OCI-LY1 (cell line): Measurements from ENCODE around the gene PRKG1.

Experiments used
- H2AFZ ChIP-seq: fragments of 200-600 bp; sonication (generic), shearing (Covaris generic); 2 replicates; pipeline ENCODE4 v1.6.0; 2014; ENCODE audit warnings: antibody characterized with exemption, mild to moderate bottlenecking, low read length
- H3F3A ChIP-seq: fragments of 200-600 bp; sonication (generic), shearing (Covaris generic); 2 replicates; pipeline ENCODE4 v1.6.0; 2014; ENCODE audit warnings: mild to moderate bottlenecking, antibody characterized with exemption, low read length, moderate library complexity; ENCODE audit not compliant: insufficient read depth
- H3K27ac ChIP-seq: fragments of 200-600 bp; sonication (generic); 2 replicates; pipeline ENCODE4 v1.5.1; 2014; ENCODE audit warnings: low read length, mixed run types, mild to moderate bottlenecking, low read depth; ENCODE audit not compliant: poor library complexity, severe bottlenecking
- H3K27me3 ChIP-seq: fragments of 200-600 bp; sonication (generic); 2 replicates; pipeline ENCODE4 v1.6.0; 2014; ENCODE audit warnings: antibody characterized with exemption, mild to moderate bottlenecking, low read length, moderate library complexity; ENCODE audit not compliant: insufficient read depth
- H3K36me3 ChIP-seq: fragments of 200-600 bp; sonication (generic); 2 replicates; pipeline ENCODE4 v1.6.1; 2014; ENCODE audit warnings: mild to moderate bottlenecking, antibody characterized with exemption, low read length, moderate library complexity, mixed read lengths; ENCODE audit not compliant: insufficient read depth
- H3K4me1 ChIP-seq: fragments of 200-600 bp; sonication (generic); 2 replicates; pipeline ENCODE4 v1.5.1; 2014; ENCODE audit warnings: mild to moderate bottlenecking, low read length, moderate library complexity; ENCODE audit not compliant: insufficient read depth, severe bottlenecking
- H3K4me2 ChIP-seq: fragments of 200-600 bp; sonication (generic), shearing (Covaris generic); 2 replicates; pipeline ENCODE4 v1.6.1; 2014; ENCODE audit warnings: low read length
- H3K4me3 ChIP-seq: fragments of 200-600 bp; sonication (generic); 2 replicates; pipeline ENCODE4 v1.5.1; 2014; ENCODE audit warnings: low read length, low read depth, mild to moderate bottlenecking, mixed read lengths; ENCODE audit not compliant: poor library complexity, severe bottlenecking
- H3K79me2 ChIP-seq: fragments of 200-600 bp; shearing (Covaris generic); 2 replicates; pipeline ENCODE4 v1.6.1; 2016; ENCODE audit warnings: mixed run types, low read length, mixed read lengths; ENCODE audit not compliant: insufficient read depth
- H3K9ac ChIP-seq: fragments of 200-600 bp; sonication (generic), shearing (Covaris generic); 2 replicates; pipeline ENCODE4 v1.6.1; 2014; ENCODE audit warnings: mild to moderate bottlenecking, low read length, mixed read lengths
- H3K9me2 ChIP-seq: fragments of 200-600 bp; sonication (generic), shearing (Covaris generic); 2 replicates; pipeline ENCODE4 v1.6.1; 2014; ENCODE audit warnings: low read depth, mild to moderate bottlenecking, low read length, mixed read lengths
- H3K9me3 ChIP-seq: fragments of 200-600 bp; shearing (Covaris generic); 2 replicates; pipeline ENCODE4 v1.6.1; 2014; ENCODE audit warnings: low read length, mixed read lengths
- H4K20me1 ChIP-seq: fragments of 200-600 bp; sonication (generic), shearing (Covaris generic); 2 replicates; pipeline ENCODE4 v1.6.0; 2016; ENCODE audit warnings: mild to moderate bottlenecking, low read length; ENCODE audit not compliant: insufficient read depth
- CTCF ChIP-seq: fragments of 200-600 bp; sonication (generic), shearing (Covaris generic); IDR thresholded peaks from 2 replicates; pipeline ENCODE4 v1.5.1; 2017; ENCODE audit warnings: mild to moderate bottlenecking, antibody characterized with exemption, low read length, moderate library complexity, mixed read lengths
- EZH2 ChIP-seq: fragments of 200-600 bp; sonication (generic), shearing (Covaris generic); IDR thresholded peaks from 2 replicates; pipeline ENCODE4 v1.8.0; 2017; ENCODE audit warnings: borderline replicate concordance, mixed run types, mild to moderate bottlenecking, antibody characterized with exemption, low read length, moderate library complexity, mixed read lengths

Gene PRKG1

GRCh38 chr10:51896849-51897248 lies 822.6 kb downstream of the PRKG1 start:
- Histone ChIP-seq H3K27ac (no peak overlapping the region), H3K79me2 (no peaks in the 10 kb centered on the region), H3F3A (no peaks in the 10 kb centered on the region), H3K9me2 (no peaks in the 10 kb centered on the region), H3K4me3 (no peak overlapping the region), H3K4me2 (no peak overlapping the region), H4K20me1 (no peaks in the 10 kb centered on the region), H3K4me1 (no peaks in the 10 kb centered on the region), H3K36me3 (no peaks in the 10 kb centered on the region), H3K9ac (no peak overlapping the region), H3K27me3 (no peaks in the 10 kb centered on the region), H3K9me3 (no peaks in the 10 kb centered on the region), H2AFZ (no peak overlapping the region)
- TF ChIP-seq EZH2 (no peak), CTCF (no peak)

- H3K9ac ChIP-seq, result no peak overlapping the region
- no peak overlapping the region for H2AFZ ChIP-seq
- H3F3A ChIP-seq, result no peaks in the 10 kb centered on the region
- no peaks in the 10 kb centered on the region for H3K27me3 ChIP-seq
- H3K36me3 ChIP-seq, result no peaks in the 10 kb centered on the region
- no peak overlapping the region for H3K27ac ChIP-seq
- TF ChIP-seq CTCF (no peak), EZH2 (no peak)
- no peak overlapping the region for H3K4me2 ChIP-seq
- H3K79me2 ChIP-seq, result no peaks in the 10 kb centered on the region
- no peaks in the 10 kb centered on the region for H3K4me1 ChIP-seq
- no peaks in the 10 kb centered on the region for H4K20me1 ChIP-seq
- H3K9me3 ChIP-seq, result no peaks in the 10 kb centered on the region
- no peak overlapping the region for H3K4me3 ChIP-seq
- no peaks in the 10 kb centered on the region for H3K9me2 ChIP-seq
Observed at GRCh38 chr10:51897560-51897959, 823.3 kb downstream of the PRKG1 start.

- no peaks in the 10 kb centered on the region for H3K36me3 ChIP-seq
- H3K79me2 ChIP-seq, result no peaks in the 10 kb centered on the region
- no peaks in the 10 kb centered on the region for H3K27me3 ChIP-seq
- H3F3A ChIP-seq, result no peaks in the 10 kb centered on the region
- H3K9me2 ChIP-seq, result no peaks in the 10 kb centered on the region
- no peaks in the 10 kb centered on the region for H3K4me1 ChIP-seq
- H3K9ac ChIP-seq, result no peak overlapping the region
- no peak for TF ChIP-seq CTCF
- TF ChIP-seq EZH2, result no peak
- H3K27ac ChIP-seq, result no peak overlapping the region
- H2AFZ ChIP-seq, result no peak overlapping the region
- H4K20me1 ChIP-seq, result no peaks in the 10 kb centered on the region
- no peaks in the 10 kb centered on the region for H3K9me3 ChIP-seq
- H3K4me3 ChIP-seq, result no peak overlapping the region
- H3K4me2 ChIP-seq, result no peak overlapping the region
Observed at GRCh38 chr10:51900180-51900579, 825.9 kb downstream of the PRKG1 start.
